ENCODE measurements around the gene AP1M2.

- TF ChIP-seq CTCF (conservative IDR thresholded peaks at IDR 0.05) = no peak
- TF ChIP-seq ZFX (IDR thresholded peaks at IDR 0.05) = no peak
Observed at GRCh38 chr19:10612499-10613119, 25.5 kb upstream of the AP1M2 start.

Data from C4-2B (cell line).